Fibroblast of peridontal ligament (primary cell): Measurements from ENCODE around the gene SLC27A6.

ENCODE experiments used
- DNase-seq: peaks from one replicate; pipeline ENCODE4 v3.0.0-alpha.2; 2010; ENCODE audit errors: extremely low read depth

SLC27A6 gene

GRCh38 chr5:129063483-129064113, 98.3 kb downstream of the SLC27A6 start:
- peak; percentile 63 for DNase-seq

DNA sequence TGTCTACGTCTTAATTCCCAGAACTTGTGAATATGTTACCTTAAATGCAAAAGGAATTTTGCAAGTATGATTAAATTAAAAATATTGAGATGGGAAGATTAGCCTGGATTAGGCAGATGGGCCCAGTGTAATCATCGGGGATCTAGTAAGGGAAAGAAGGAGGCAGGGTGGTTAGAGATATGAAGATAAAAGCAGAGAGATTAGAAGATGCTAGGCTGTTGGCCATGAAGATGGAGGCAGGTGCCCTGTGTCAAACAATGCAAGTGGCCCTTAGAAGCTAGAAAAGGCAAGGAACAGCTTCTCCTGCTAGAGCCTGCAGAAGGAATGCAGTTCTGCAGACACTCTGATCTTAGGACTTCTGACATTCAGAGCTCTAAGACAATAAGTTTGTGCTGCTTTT, 100.4 kb downstream of the SLC27A6 start:
- DNase-seq: no peak

- DNase-seq: no peak
Measured at GRCh38 chr5:129067745-129068144, 102.5 kb downstream of the SLC27A6 start.

GRCh38 chr5:129069292-129069691, 104.0 kb downstream of the SLC27A6 start:
- DNase-seq: no peak

DNA sequence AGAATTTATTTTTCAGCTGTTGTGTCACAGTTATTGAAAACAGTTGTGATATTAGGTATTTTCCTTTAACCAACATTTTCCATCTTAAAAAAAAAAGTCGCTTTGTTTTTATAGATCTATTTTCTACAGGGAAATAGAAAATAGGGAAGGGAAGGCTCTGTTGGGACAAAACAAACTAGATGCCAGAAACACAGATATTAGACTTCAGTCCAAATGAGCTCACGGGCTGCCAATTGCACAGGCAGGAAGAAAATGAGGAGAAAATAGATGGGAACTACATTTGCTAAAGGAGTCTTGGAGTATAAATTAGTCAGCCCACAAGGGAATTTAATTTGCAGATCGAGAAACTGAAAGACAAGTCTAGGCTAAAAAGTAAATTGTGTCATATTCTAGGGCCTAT, 107.8 kb downstream of the SLC27A6 start:
- no peak for DNase-seq

GRCh38 chr5:129074903-129075302, 109.6 kb downstream of the SLC27A6 start:
- DNase-seq: peak; percentile 2

DNA sequence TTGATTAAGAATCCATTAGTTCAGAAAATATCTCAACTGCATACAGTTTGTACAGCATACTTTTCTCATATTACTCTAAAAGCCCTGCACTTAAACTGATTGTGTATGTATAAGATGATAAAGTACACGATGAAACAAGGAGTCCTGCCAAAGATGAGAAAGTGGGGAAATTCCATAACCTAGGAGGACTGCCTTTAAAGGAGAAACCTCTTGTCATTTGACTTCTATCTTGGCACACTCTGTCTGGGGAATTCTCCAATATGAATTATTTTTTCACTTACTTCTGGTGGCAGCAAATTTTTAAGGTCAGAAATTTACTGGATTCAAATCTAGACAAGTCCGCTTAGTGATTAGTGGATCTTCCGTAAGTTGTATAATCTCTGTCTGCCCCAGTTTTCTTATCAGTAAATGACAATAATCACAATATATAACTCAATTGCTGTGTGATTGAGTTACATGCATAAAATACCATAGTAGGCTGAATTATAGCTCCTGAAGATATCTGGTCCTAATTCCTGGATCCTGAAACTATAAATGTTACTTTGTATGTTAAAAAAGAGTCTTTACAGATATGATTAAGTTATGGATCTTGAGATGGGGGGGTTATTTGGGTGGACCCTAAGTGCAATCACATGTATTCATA, 112.3 kb downstream of the SLC27A6 start:
- no peak for DNase-seq

DNA sequence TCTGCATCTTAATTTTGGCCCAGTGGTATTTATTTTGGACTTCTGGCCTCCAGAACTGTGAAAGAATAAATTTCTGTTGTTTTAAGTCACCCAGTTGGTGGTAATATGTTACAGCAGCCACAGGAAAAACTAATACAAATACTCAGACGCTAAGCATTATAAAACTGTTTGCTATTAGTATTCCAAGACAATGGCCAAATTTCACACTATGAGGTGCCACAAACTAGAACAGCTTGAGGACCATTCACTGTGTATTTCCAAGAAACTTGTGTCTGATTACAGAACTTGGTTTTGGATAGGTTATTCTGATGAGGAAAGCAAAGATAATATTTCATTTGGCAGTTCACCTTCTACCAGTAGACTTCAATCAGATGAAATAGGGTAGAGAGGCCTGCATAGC, 113.0 kb downstream of the SLC27A6 start:
- DNase-seq: no peak

DNA sequence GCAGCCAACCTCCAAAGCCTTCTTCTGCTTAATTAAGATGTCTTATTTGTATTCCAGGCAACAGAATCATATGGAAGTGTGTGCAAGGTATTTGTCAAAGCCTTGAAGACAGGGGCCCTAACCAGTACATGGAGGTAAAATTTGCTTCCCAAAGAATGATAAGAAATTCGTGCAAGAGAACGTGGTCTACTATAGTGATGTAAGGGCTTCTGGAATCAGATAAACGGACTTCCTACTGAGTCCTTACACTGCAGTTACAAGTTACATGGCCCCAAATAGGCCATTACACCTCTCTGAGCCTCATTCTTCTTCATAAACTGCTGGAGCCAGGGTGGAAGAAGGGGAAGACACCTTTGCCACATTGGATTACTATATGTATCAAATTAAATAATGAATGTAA, 113.4 kb downstream of the SLC27A6 start:
- DNase-seq: no peak

DNA sequence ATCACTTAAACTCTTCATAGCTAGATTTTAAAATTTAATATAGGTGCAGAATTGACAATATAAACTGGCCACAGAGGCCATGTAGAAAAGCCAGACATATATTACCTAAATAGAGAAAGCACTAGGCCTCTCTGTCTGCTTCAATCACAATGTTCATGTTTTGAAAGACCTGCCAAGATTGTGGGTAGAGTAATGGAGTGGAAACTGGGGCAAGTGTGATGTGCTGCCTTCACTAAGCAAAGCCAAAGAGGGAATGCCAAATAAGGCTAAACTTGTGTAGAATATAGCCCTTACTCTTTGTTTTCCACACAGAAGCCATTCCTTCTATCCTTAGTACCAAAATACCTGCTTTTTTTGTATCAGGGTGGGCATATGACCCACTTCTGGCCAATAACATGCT, 114.2 kb downstream of the SLC27A6 start:
- peak; percentile 30 for DNase-seq

DNA sequence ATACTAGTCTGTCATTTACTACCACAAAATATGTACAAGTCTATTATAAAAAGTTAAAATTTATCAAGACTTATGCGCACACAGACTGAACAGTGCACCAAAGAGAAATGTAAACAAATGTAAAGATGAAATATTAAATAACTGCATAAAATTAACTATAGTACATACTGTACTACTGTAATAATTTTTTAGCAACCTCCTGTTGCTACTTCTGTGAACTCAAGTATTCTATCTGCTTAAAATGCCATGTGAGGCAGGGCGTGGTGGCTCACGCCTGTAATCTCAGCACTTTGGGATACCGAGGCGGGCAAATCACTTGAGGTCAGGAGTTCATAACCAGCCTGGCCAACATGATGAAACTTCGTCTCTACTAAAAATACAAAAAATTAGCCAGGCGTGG, 115.5 kb downstream of the SLC27A6 start:
- DNase-seq: no peak

- no peak for DNase-seq
Measured at GRCh38 chr5:129082225-129083136, 117.2 kb downstream of the SLC27A6 start.
